ENCODE data around the gene TUBB2B.

TUBB2B gene

GRCh38 chr6:3227363-3228045, at the start of gene TUBB2B:
TUBB2B (minus strand) TSS chr6:3227653; CDS start chr6:3227543, 110 bp downstream.
- peak; percentile 99 for DNase-seq

- DNase-seq, result no peak
These were observed 49.8 kb upstream of the TUBB2B start for GRCh38 chr6:3277251-3277650.

GRCh38 chr6:3276174-3277167, 49.0 kb upstream of the TUBB2B start:
- DNase-seq, result no peak

GRCh38 chr6:3273707-3274521, 46.5 kb upstream of the TUBB2B start:
- DNase-seq, result no peak

GRCh38 chr6:3272911-3273547, 45.6 kb upstream of the TUBB2B start:
- DNase-seq, result no peak

GRCh38 chr6:3271756-3272155, 44.3 kb upstream of the TUBB2B start:
- DNase-seq, result no peak

- no peak for DNase-seq
These were observed 42.8 kb upstream of the TUBB2B start for GRCh38 chr6:3270258-3270657.

- DNase-seq, result no peak
These were observed 42.0 kb upstream of the TUBB2B start for GRCh38 chr6:3269281-3269975.

- no peak for DNase-seq
These were observed 41.2 kb upstream of the TUBB2B start for GRCh38 chr6:3268680-3269079.

- no peak for DNase-seq
These were observed 39.7 kb upstream of the TUBB2B start for GRCh38 chr6:3267162-3267561.

GRCh38 chr6:3266170-3266569, 38.7 kb upstream of the TUBB2B start:
- no peak for DNase-seq

GRCh38 chr6:3265671-3266070, 38.2 kb upstream of the TUBB2B start:
- DNase-seq, result no peak

- no peak for DNase-seq
These were observed 36.9 kb upstream of the TUBB2B start for GRCh38 chr6:3264356-3264755.

GRCh38 chr6:3263096-3263495, 35.6 kb upstream of the TUBB2B start:
- DNase-seq, result no peak

GRCh38 chr6:3261921-3262320, 34.5 kb upstream of the TUBB2B start:
- no peak for DNase-seq

GRCh38 chr6:3261518-3261820, 34.0 kb upstream of the TUBB2B start:
- no peak for DNase-seq

- DNase-seq, result no peak
These were observed 33.5 kb upstream of the TUBB2B start for GRCh38 chr6:3260772-3261517.

- DNase-seq, result no peak
These were observed 32.8 kb upstream of the TUBB2B start for GRCh38 chr6:3260296-3260695.

GRCh38 chr6:3259491-3259958, 32.1 kb upstream of the TUBB2B start:
- peak; percentile 73 for DNase-seq

- peak; percentile 96 for DNase-seq
These were observed 31.5 kb upstream of the TUBB2B start, which contains the start of gene PSMG4 for GRCh38 chr6:3258720-3259490. PSMG4 (plus strand) TSS chr6:3258947; CDS start chr6:3259023, 76 bp downstream.

All from NCI-H69 (cell line).